Muscle of arm (tissue), 12 donors: Measurements from ENCODE around the gene BEND7. TPM values are rescaled to one million over a fixed set of nuclear protein-coding genes. Genes with fewer than 3 reads are reported as not detected.
"Not testable (repeated sequence)": the region's sequence is repeated elsewhere in the genome, so short reads cannot be mapped to it uniquely, and the experiment has no call there.

Source experiments
- DNase-seq: peaks from one replicate; pipeline ENCODE4 v3.0.0-alpha.2; 2013
- polyA plus RNA-seq, 12 donors: library from polyadenylated mRNA; unstranded; fragments of 120-200 nt; gene quantifications; one replicate each; pipeline ENCODE4 v1.2.1, GENCODE V29; 2013; ENCODE audit not compliant: insufficient read length in 12 of 12

BEND7 gene
- polyA plus RNA-seq, 12 donors: 7.1 to 13.9 (median 9.2) TPM; not detected in 1

DNA sequence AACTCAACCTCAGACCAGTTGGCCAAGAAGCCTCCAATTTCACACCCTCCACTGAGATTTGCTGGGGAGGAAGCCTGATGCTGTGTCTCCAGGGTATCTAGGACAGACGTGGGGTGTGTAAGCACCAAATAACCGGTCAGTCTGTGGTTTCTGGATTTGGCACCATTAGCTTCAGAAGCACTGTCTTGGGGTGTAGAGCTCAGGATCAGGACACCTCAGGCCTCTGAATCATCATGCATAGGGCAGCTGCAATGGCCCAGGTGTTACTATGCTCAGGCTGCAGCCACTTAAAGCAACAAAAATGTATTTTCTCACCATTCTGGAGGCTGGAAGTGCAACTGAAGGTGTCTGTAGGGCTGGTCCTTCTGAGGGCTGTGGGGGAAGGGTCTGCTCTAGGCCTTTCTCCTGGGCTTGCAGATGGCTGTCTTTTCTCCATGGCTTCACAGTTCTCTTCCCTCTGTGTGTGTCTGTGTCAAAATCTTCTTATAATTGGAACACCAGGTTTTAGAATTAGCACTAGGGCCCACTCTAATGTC lies 107.4 kb downstream of the BEND7 start:
- no peak for DNase-seq

- no peak for DNase-seq
These were observed 108.1 kb downstream of the BEND7 start for GRCh38 chr10:13420532-13421307.

GRCh38 chr10:13417459-13418126 lies 111.2 kb downstream of the BEND7 start:
- no peak for DNase-seq

DNA sequence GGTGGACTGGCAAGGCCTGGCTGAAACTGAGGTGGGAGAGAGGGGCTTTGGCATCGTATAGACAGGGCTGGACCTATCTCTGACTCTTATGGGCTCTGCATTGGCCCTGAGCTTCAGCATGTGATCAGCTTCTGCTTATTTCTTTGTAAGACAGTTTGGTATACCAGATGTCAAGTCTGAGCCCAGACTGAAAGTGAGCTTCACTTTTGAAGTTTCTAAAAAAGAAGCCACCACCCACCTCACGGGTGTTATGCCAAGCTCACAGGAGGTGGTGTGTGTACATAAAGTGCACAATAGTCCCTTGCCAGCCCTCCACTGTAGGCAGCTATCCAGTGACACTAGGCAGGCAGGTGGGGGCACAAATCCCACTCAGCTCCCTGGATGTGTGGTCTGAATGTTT lies 112.1 kb downstream of the BEND7 start:
- no peak for DNase-seq

- no peak for DNase-seq
These were observed 114.0 kb downstream of the BEND7 start for GRCh38 chr10:13414855-13415254.

DNA sequence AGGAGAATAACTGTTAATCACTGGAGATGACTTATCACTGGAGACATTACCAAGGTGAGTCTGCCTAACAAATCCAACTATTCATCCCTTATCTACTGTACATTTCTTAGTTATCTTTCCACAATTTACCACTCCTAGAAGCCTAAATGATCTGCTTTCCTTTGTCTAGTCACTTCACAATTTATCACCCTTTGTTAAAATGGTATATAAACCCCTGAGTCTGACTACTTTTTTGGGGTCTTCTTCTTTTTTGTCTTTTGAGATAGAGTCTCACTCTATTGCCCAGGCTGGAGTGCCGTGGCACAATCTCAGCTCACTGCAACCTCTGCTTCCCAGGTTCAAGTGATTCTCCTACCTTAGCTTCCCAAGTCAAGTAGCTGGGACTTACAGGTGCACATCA lies 114.7 kb downstream of the BEND7 start:
- no peak for DNase-seq

DNA sequence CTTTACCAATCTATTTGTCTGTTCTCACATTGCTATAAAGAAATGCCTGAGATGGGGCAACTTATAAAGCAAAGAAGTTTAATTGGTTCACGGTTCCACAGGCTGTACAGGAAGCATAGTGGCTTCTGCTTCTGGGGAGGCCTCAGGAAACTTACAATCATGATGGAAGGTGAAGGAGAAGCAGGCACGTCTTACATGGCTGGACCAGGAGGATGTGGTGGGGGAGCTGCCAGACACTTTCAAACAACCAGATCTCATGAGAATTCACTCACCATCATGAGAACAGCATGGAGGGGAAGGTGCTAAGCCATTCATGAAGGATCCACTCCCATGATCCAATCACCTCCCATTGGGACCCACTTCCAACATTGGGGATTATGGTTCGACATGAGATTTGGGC lies 115.9 kb downstream of the BEND7 start:
- no peak for DNase-seq

GRCh38 chr10:13404791-13405190 lies 124.0 kb downstream of the BEND7 start:
- no peak for DNase-seq

- no peak for DNase-seq
These were observed 124.5 kb downstream of the BEND7 start for GRCh38 chr10:13404305-13404759.

- DNase-seq: not testable (repeated sequence)
These were observed 125.4 kb downstream of the BEND7 start for GRCh38 chr10:13403426-13403825.

GRCh38 chr10:13402021-13402420 lies 126.8 kb downstream of the BEND7 start:
- DNase-seq: no peak

DNA sequence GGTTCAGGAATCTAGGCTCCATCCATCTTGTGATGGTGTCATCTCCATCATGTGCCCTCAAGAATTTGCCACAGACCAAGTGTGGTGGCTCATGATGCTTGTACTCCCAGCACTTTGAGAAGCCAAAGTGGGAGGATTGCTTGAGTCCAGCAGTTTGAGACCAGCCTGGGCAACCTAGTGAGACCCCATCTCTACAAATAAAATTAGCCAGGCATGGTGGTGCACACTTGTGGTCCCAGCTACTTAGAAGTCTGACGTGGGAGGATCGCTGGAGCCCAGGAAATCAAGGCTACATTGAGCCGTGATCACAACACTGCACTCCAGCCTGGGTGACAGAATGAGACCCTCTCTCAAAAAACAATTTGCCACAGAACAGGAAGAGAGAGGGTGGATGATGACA lies 127.7 kb downstream of the BEND7 start:
- no peak for DNase-seq

DNA sequence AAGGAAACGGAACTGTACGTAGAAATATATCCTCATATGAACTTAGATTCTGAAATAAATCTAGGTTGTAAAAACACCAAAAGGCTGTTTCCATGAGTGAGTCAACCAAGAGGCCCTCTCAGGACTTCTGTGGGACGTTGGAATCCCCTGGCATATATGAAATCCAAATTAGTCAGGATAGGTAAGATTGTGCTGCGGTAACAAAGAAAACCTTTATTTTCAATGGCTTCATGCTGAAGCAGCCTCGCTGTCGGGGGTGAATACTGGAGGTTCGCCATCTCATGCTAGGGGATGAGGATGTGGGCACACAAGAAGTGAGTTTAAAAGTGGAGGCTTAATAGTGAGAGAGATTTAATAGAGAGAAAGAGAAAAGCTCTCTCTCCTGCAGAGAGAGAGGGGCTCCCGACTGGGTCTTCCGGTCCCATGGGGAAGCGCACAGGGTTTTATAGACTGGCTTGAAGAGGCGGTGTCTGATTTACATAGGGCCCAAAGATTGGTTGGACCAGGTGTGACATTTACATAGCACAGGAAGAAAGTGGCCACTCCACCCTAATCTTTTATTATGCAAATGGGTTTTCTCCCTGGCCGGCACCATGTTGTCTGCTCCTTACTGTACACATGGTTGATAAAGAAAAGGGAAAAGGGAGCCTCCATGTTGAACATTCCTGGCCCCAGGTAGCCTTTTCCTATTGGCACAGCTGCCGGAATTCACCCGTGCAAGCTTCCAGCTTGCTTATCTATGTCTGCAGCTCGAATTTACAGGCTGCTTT lies 128.4 kb downstream of the BEND7 start:
- no peak for DNase-seq

GRCh38 chr10:13399752-13400151 lies 129.1 kb downstream of the BEND7 start:
- no peak for DNase-seq

GRCh38 chr10:13399236-13399635 lies 129.6 kb downstream of the BEND7 start:
- DNase-seq: no peak

GRCh38 chr10:13397052-13397451 lies 131.8 kb downstream of the BEND7 start:
- no peak for DNase-seq

- DNase-seq: no peak
These were observed 132.4 kb downstream of the BEND7 start for GRCh38 chr10:13396369-13396768.

DNA sequence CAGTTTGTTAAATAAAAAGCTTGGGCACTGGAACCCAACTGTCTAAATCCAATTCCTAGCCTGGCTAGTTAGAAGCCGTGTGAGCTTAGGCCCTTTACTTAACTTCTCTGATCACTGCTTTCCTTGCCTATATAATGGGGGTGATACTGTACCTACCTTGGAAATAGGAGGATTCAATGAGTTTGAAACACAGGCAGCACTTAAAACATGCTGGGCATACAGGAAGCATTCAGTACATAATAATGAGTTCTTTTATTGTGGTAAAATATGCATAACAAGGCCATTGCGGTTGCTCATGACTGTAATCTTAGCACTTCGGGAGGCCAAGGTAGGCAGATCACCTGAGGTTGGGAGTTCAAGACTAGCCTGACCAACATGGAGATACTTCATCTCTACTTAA lies 133.3 kb downstream of the BEND7 start:
- no peak for DNase-seq

DNA sequence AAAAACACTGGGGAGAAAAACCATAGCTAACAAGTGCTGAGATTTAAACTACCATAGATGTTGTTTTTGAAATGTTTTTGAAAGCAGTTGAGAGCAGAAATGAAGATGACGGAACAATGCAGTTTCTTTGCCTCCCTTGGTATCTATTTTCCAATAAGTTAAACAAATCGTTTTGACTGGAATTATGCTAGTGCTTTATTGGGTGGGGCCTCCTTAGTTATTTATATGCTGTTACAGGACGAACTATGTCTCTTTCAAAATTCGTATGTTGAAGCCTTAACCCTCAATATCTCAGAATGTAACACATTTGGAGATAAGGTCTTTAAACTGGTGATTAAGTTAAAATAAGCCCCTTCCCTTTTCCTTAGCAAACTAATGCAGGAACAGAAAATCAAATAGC lies 135.2 kb downstream of the BEND7 start:
- no peak for DNase-seq

- no peak for DNase-seq
These were observed 136.1 kb downstream of the BEND7 start for GRCh38 chr10:13392701-13393100.
